Measurements from ENCODE around the gene ACAP1. TPM values are rescaled to one million over a fixed set of nuclear protein-coding genes. Genes with fewer than 3 reads are reported as not detected.

ACAP1 gene
- total RNA-seq, 1 experiment from 2014 or later: 2.7 TPM

DNA sequence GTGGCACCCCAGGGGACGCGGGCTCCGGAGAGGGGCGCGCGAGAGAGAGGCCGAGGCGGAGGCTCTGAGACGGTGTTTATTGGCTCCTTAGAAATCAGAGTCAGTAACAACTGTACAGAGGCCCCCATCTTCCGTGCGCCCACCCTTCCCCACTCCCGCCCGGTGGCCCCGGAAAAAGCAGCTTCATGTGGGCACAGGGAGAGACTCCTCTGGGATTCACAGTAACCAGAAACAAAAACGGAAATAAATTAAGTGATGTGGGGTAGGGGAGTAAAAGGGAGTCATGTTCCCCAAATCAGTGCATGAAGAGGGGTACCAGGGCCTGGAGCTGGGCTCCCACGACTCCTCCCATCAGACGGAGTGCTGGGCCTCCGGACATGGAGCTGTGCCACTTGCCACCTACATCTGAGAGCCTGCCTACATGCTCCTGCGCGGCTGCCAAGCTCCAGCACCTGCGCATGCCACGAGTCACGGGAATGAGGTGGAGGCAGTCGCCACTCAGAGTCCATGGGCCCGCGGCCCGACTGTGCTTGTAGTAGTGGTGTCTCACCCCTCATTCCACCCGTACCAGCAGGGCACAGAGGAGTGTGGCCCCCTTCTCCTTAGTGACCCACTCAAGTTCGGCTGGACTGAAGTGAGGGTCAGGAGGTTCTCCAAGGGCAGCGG lies 20.6 kb upstream of the ACAP1 start:
- ChIA-PET CTCF (no interaction called here), POLR2A (interaction anchor here (0.5 kb wide), 1 partner anchor 197 kb away, joined by 3 read pairs; no protein-coding TSS in a partner anchor)
- BruUV-seq (replicated peaks): no TSS peak
- DNase-seq (ENCODE audit: low read depth, low spot score) (no peak), ATAC-seq (no peak)
- H3K36me3 ChIP-seq (ENCODE audit: control insufficient read depth, insufficient read depth, low read length): peaks cover 18% of the 10 kb centered on the region
- no peaks in the 10 kb centered on the region for H3K27me3 ChIP-seq (ENCODE audit: control insufficient read depth, insufficient read depth, low read length)
- H3K4me1 ChIP-seq (ENCODE audit: control insufficient read depth, insufficient read depth, low read length): peaks cover 26% of the 10 kb centered on the region
- H3K27ac ChIP-seq (ENCODE audit: low read length): peak overlapping the region; percentile 91
- intact Hi-C loops (cut with micrococcal nuclease; ENCODE audit: unreplicated experiment) (no loop called here), in situ Hi-C loops (cut with HindIII; ENCODE audit: low pct_unique_long_range_greater_than_20kb, low sequenced_read_pairs) (no loop called here)
- TF ChIP-seq SIN3A (IDR thresholded peaks at IDR 0.05; ENCODE audit: borderline replicate concordance, insufficient read depth, low read depth, low read length) (no peak), TCF7L2 (IDR thresholded peaks at IDR 0.05; ENCODE audit: low read depth, low read length) (no peak), POLR2AphosphoS5 (IDR thresholded peaks at IDR 0.05; ENCODE audit: low read depth, low read length) (no peak)
- TF ChIP-seq, protein P1, sequence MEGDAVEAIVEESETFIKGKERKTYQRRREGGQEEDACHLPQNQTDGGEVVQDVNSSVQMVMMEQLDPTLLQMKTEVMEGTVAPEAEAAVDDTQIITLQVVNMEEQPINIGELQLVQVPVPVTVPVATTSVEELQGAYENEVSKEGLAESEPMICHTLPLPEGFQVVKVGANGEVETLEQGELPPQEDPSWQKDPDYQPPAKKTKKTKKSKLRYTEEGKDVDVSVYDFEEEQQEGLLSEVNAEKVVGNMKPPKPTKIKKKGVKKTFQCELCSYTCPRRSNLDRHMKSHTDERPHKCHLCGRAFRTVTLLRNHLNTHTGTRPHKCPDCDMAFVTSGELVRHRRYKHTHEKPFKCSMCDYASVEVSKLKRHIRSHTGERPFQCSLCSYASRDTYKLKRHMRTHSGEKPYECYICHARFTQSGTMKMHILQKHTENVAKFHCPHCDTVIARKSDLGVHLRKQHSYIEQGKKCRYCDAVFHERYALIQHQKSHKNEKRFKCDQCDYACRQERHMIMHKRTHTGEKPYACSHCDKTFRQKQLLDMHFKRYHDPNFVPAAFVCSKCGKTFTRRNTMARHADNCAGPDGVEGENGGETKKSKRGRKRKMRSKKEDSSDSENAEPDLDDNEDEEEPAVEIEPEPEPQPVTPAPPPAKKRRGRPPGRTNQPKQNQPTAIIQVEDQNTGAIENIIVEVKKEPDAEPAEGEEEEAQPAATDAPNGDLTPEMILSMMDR (IDR thresholded peaks at IDR 0.05): no peak
- TF ChIP-seq, protein P2, sequence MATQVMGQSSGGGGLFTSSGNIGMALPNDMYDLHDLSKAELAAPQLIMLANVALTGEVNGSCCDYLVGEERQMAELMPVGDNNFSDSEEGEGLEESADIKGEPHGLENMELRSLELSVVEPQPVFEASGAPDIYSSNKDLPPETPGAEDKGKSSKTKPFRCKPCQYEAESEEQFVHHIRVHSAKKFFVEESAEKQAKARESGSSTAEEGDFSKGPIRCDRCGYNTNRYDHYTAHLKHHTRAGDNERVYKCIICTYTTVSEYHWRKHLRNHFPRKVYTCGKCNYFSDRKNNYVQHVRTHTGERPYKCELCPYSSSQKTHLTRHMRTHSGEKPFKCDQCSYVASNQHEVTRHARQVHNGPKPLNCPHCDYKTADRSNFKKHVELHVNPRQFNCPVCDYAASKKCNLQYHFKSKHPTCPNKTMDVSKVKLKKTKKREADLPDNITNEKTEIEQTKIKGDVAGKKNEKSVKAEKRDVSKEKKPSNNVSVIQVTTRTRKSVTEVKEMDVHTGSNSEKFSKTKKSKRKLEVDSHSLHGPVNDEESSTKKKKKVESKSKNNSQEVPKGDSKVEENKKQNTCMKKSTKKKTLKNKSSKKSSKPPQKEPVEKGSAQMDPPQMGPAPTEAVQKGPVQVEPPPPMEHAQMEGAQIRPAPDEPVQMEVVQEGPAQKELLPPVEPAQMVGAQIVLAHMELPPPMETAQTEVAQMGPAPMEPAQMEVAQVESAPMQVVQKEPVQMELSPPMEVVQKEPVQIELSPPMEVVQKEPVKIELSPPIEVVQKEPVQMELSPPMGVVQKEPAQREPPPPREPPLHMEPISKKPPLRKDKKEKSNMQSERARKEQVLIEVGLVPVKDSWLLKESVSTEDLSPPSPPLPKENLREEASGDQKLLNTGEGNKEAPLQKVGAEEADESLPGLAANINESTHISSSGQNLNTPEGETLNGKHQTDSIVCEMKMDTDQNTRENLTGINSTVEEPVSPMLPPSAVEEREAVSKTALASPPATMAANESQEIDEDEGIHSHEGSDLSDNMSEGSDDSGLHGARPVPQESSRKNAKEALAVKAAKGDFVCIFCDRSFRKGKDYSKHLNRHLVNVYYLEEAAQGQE (IDR thresholded peaks at IDR 0.05; ENCODE audit: insufficient read depth in 1 of 2, low read depth in 2 of 2, low read length in 1 of 2): no peak
- peak overlapping the region; percentile 66 to 75 for H3K4me3 ChIP-seq (ENCODE audit: low read depth in 2 of 2, low read length in 2 of 2)
- H3K9me3 ChIP-seq (ENCODE audit: control insufficient read depth, insufficient read depth, low read depth, low read length): no peaks in the 10 kb centered on the region

DNA sequence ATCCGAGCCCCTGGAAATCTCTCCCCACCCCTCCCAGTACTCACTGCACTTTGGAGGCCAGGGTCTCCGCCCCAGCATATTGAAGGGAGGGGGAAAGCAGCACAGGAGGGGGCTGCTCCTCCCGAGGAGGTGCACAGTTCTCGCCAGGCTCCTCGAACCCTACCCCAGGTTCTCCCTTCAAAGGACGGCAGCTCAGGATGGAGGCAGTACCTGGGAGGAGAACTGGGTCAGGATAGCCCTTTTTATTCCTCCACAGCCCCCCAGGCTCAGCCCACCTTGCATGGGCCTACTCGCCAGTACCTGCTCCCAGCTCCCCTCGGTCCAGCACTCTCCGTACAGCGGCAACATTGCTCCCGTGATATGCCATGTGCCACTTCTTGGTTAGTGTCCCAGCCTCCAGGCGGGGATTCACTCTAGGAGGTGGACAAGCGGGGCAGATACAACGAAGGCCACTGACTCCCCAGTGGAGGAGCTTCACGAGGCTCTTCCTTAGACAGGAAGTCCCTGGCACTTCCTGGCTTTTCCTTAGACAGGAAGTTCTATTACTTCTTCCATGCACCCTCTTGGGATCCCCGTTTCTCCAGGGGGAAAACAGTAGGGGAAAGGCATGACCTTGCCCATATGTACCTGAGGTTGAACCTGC lies 19.0 kb upstream of the ACAP1 start:
- Histone ChIP-seq H3K27me3 (ENCODE audit: control insufficient read depth, insufficient read depth, low read length) (no peaks in the 10 kb centered on the region), H3K9me3 (ENCODE audit: control insufficient read depth, insufficient read depth, low read depth, low read length) (no peaks in the 10 kb centered on the region), H3K36me3 (ENCODE audit: control insufficient read depth, insufficient read depth, low read length) (peaks cover 11% of the 10 kb centered on the region), H3K4me1 (ENCODE audit: control insufficient read depth, insufficient read depth, low read length) (peaks cover 14% of the 10 kb centered on the region), H3K27ac (ENCODE audit: low read length) (no peak overlapping the region), H3K4me3 (ENCODE audit: low read depth in 2 of 2, low read length in 2 of 2) (no peak overlapping the region)
- ATAC-seq (no peak), DNase-seq (ENCODE audit: low read depth, low spot score) (no peak)
- POLR2A ChIA-PET: no interaction called here
- intact Hi-C loops (cut with micrococcal nuclease; ENCODE audit: unreplicated experiment) (no loop called here), in situ Hi-C loops (cut with HindIII; ENCODE audit: low pct_unique_long_range_greater_than_20kb, low sequenced_read_pairs) (no loop called here)
- TF ChIP-seq, protein P1 (IDR thresholded peaks at IDR 0.05): no peak
- no peak for TF ChIP-seq SIN3A (IDR thresholded peaks at IDR 0.05; ENCODE audit: borderline replicate concordance, insufficient read depth, low read depth, low read length)
- no peak for TF ChIP-seq TCF7L2 (IDR thresholded peaks at IDR 0.05; ENCODE audit: low read depth, low read length)
- TF ChIP-seq, protein P2 (IDR thresholded peaks at IDR 0.05; ENCODE audit: insufficient read depth in 1 of 2, low read depth in 2 of 2, low read length in 1 of 2): no peak
- TF ChIP-seq POLR2AphosphoS5 (IDR thresholded peaks at IDR 0.05; ENCODE audit: low read depth, low read length): no peak
- no TSS peak for BruUV-seq (replicated peaks)
- CTCF ChIA-PET: no interaction called here
